Epithelial cell of proximal tubule (primary cell): Measurements from ENCODE around the gene RNF208. TPM values are rescaled to one million over a fixed set of nuclear protein-coding genes. Genes with fewer than 3 reads are reported as not detected.

ENCODE experiments used
- DNase-seq: peaks from one replicate; pipeline ENCODE4 v3.0.0-alpha.2; 2011; ENCODE audit warnings: low read depth
- H3K4me3 ChIP-seq: 2 replicates; pipeline ENCODE4 v1.5.1; 2011; ENCODE audit warnings: low read depth, mild to moderate bottlenecking, low read length
- CTCF ChIP-seq: conservative IDR thresholded peaks from 2 replicates; pipeline ENCODE4 v1.5.1; 2012; ENCODE audit warnings: low read depth, mild to moderate bottlenecking, low read length
- total RNA-seq: library from RNA; depleted of rRNA; stranded (reverse); fragments of >200 nt; gene quantifications from 2 replicates; pipeline ENCODE4 v1.2.3, GENCODE V29; 2015

RNF208 gene
- total RNA-seq, 1 donor from 2014 or later = 1.5 TPM

- H3K4me3 ChIP-seq = peak overlapping the region; percentile 52
- no peak for TF ChIP-seq CTCF
- no peak for DNase-seq
These were observed 431 bp downstream of the RNF208 start for GRCh38 chr9:137221506-137222111.

DNA sequence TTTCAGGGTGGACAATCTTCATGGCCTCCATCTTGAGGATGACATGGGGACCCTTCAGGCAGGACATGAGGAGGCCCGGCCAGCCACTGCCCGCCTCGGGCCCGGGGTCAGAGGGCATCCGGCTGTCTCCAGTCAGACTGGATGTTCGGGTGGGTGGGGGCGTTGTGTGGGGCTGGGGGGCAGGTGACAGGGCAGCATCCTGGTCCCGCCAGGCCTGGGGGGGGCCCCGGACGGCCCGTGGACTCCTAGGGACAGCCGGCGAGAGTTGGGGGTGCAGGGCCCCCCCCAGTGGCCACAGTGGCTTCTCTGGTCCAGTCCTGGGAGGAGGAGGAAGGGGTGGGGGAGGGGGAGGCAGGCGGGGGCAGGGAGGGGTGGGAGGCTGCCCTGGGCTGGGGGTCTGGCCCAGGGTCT lies 940 bp downstream of the RNF208 start:
- DNase-seq = no peak
- no peak for TF ChIP-seq CTCF
- H3K4me3 ChIP-seq = no peak overlapping the region

GRCh38 chr9:137220317-137221094 lies 1.5 kb downstream of the RNF208 start:
- H3K4me3 ChIP-seq = no peak overlapping the region
- DNase-seq = no peak
- no peak for TF ChIP-seq CTCF

DNA sequence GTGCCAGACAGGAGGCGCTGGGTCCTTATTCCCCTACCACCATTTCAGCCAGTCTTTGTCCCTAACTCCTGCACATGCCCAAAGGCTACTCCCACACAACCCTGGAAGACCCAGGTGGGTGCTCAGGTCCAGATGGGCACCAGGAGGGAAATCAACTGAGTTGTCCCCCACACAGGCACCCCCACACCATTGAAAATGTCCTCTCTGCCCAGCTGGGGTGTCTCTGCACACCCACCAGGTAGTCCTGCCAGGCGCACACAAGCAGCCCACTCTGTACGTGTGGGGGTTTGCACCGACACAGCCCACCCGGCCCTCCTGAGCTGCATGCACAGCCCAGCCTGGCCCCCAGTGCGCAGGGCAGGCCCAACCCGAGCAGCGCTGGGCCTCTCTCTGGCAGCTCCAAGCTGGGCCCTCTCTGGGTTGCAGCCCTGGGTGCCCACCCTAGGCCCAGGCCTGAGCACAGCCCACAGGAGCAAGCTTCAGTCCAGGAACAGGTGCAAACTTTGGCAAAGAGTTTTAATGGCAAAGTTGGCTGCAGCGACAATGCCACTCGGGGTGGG lies 2.2 kb downstream of the RNF208 start:
- no peak for TF ChIP-seq CTCF
- no peak for DNase-seq
- H3K4me3 ChIP-seq = no peak overlapping the region

DNA sequence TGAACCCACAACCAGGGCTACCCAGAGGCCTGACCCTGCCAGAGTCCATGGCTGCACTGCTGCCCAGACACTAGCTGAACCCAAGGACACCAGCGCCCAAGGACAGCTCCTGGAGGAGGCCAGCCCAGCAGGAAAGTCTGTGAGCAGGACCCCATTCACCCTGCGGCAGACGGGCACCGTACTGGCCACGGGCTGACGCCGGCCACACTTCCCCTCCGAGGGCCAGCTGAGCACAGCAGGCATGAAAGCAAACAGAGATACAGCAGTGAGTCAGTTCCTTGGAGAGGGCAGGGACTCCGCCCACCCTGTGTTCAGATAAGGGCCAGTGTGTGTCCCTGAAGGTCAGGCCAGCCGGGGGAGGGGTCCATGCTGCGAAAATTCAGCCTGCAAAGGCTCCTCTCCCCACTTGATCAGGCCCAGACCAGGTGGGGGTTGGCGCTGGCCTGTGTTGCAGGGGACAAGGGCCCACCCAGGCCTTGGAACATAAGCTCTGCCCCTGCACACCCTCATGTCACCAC lies 3.2 kb downstream of the RNF208 start:
- TF ChIP-seq CTCF = no peak
- H3K4me3 ChIP-seq = no peak overlapping the region
- DNase-seq = no peak

- no peak for DNase-seq
- H3K4me3 ChIP-seq = no peak overlapping the region
- no peak for TF ChIP-seq CTCF
These were observed 3.8 kb downstream of the RNF208 start for GRCh38 chr9:137218212-137218753.
